ENCODE measurements around the gene HEATR3. TPM values are rescaled to one million over a fixed set of nuclear protein-coding genes. Genes with fewer than 3 reads are reported as not detected.

Gene HEATR3
- total and polyA plus RNA-seq, 2 of the 13 experiments (the other 11 are each of a cell fraction or from before 2014, with no cell fraction given), result 22.4 to 52.4 TPM

DNA sequence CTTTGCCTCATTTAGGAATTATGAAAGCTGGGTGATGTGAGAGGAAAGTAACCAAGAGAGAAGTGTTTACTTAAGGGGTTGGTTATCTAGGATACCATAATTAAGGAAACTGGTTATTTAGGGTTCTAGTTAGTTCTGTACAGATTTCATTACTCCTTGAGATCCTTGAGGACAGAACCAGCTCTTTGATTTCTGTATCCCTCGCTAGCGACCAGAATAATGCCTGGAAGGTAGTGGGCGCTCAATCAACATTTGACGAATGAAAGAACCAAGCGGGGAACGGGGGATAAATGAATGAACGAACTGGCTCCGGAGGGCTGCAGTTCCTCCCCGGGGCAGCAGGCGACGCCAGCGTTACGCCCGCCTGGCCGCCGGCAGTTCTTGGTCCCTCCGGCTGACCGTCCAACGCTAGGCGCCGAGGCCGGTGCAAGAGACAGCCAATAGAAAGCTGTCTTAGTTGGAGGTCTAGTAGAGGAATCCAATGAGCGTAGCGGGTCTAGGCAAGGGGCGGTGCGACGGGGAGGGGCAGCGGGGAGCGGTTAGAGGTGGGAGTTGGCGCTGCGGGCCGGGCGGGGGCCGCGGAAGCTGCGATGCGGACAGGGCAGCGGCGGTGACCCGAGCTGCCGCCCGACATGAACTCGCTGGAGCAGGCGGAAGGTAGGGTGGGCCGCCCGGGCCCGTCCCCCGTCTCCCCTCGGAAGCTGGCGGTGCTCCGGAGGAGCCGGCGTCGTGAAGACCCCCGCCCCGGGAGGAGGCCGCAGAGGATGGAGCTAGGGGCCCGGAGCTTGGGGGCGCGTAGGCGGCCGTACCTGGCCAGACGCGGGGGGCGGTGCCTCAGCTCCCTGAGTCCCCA, 40.9 kb upstream of the HEATR3 start, which contains the start of gene CNEP1R1 (continued):
- TF ChIP-seq ZNF281 (CRISPR knock-in tag; IDR thresholded peaks at IDR 0.05; ENCODE audit: borderline replicate concordance) (no peak), PHB2 (IDR thresholded peaks at IDR 0.05; ENCODE audit: partially characterized antibody) (no peak), ZNF24 (IDR thresholded peaks at IDR 0.05) (peak; percentile 79), REXO4 (CRISPR knock-in tag; IDR thresholded peaks at IDR 0.05; ENCODE audit: borderline replicate concordance) (no peak), STAG1 (CRISPR knock-in tag; IDR thresholded peaks at IDR 0.05) (peak; percentile 98), KDM5B (CRISPR knock-in tag; IDR thresholded peaks at IDR 0.05; ENCODE audit: borderline replicate concordance) (peak; percentile 94), KLF15 (CRISPR knock-in tag; IDR thresholded peaks at IDR 0.05; ENCODE audit: borderline replicate concordance) (peak; percentile 49; the same call in 1 of the 2 replicates), SAFB2 (CRISPR knock-in tag; IDR thresholded peaks at IDR 0.05; ENCODE audit: borderline replicate concordance, low read depth) (peak; percentile 87), ZNF784 (CRISPR knock-in tag; IDR thresholded peaks at IDR 0.05; ENCODE audit: borderline replicate concordance) (peak; percentile 84), SOX13 (IDR thresholded peaks at IDR 0.05) (peak; percentile 47; the same call in 1 of the 2 replicates), SOX13 (CRISPR knock-in tag; conservative IDR thresholded peaks at IDR 0.05 in 1 of 2, IDR thresholded peaks at IDR 0.05 in 1 of 2) (0 out of 4 replicates have a peak, but pooled peaks of 1 of the 2 experiments have one; percentile 39), SIX4 (CRISPR knock-in tag; IDR thresholded peaks at IDR 0.05) (no peak), ZBTB8A (CRISPR knock-in tag; IDR thresholded peaks at IDR 0.05; ENCODE audit: borderline replicate concordance, low read depth) (no peak), ZNF230 (CRISPR knock-in tag; IDR thresholded peaks at IDR 0.05) (no peak), ZNF547 (CRISPR knock-in tag; IDR thresholded peaks at IDR 0.05) (peak; percentile 58), ZFP1 (CRISPR knock-in tag; IDR thresholded peaks at IDR 0.05) (peak; percentile 28; the same call in 1 of the 2 replicates), ZC3H4 (CRISPR knock-in tag; IDR thresholded peaks at IDR 0.05; ENCODE audit: borderline replicate concordance) (no peak), ZNF225 (CRISPR knock-in tag; IDR thresholded peaks at IDR 0.05) (peak; percentile 82; the same call in 1 of the 2 replicates), ZNF773 (CRISPR knock-in tag; IDR thresholded peaks at IDR 0.05; ENCODE audit: borderline replicate concordance) (peak; percentile 84; the same call in 1 of the 2 replicates), ZNF276 (CRISPR knock-in tag; IDR thresholded peaks at IDR 0.05; ENCODE audit: low read depth) (peak; percentile 62; the same call in 1 of the 2 replicates), NR1H2 (CRISPR knock-in tag; IDR thresholded peaks at IDR 0.05; ENCODE audit: borderline replicate concordance, low read depth) (no peak)
- TF ChIP-seq, protein P1, sequence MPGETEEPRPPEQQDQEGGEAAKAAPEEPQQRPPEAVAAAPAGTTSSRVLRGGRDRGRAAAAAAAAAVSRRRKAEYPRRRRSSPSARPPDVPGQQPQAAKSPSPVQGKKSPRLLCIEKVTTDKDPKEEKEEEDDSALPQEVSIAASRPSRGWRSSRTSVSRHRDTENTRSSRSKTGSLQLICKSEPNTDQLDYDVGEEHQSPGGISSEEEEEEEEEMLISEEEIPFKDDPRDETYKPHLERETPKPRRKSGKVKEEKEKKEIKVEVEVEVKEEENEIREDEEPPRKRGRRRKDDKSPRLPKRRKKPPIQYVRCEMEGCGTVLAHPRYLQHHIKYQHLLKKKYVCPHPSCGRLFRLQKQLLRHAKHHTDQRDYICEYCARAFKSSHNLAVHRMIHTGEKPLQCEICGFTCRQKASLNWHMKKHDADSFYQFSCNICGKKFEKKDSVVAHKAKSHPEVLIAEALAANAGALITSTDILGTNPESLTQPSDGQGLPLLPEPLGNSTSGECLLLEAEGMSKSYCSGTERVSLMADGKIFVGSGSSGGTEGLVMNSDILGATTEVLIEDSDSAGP (CRISPR knock-in tag; IDR thresholded peaks at IDR 0.05; ENCODE audit: borderline replicate concordance), result peak; percentile 93

Data from HepG2 (cell line).